Stimulated activated CD8-positive, alpha-beta memory T cell treated with anti-CD3 and anti-CD28 coated beads, Interleukin-7, amount 100 ng/mL, for 1 hour (primary cell): ENCODE data around the gene MSRB1.
"Not testable (repeated sequence)": the region's sequence is repeated elsewhere in the genome, so short reads cannot be mapped to it uniquely, and the experiment has no call there.

Experiments used
- DNase-seq, 2 donors: peaks; one replicate each; pipeline ENCODE4 v3.0.0-alpha.2; 2020; ENCODE audit warnings: low read depth in 2 of 2

MSRB1 gene

GRCh38 chr16:1940273-1941161, 2.5 kb downstream of the MSRB1 start:
- no peak for DNase-seq

- not testable (repeated sequence) for DNase-seq
Measured at GRCh38 chr16:1939833-1940232, 3.2 kb downstream of the MSRB1 start.

GRCh38 chr16:1938910-1939309, 4.1 kb downstream of the MSRB1 start:
- no peak for DNase-seq

- no peak for DNase-seq
Measured at GRCh38 chr16:1938316-1938715, 4.7 kb downstream of the MSRB1 start.

GRCh38 chr16:1936945-1937479, 6.0 kb downstream of the MSRB1 start:
- no peak for DNase-seq

- no peak for DNase-seq
Measured at GRCh38 chr16:1933097-1933661, 9.8 kb downstream of the MSRB1 start.

GRCh38 chr16:1932050-1933028, 10.7 kb downstream of the MSRB1 start:
- DNase-seq = no peak

- DNase-seq = no peak
Measured at GRCh38 chr16:1930338-1930720, 12.7 kb downstream of the MSRB1 start.

GRCh38 chr16:1929578-1930337, 13.2 kb downstream of the MSRB1 start:
- DNase-seq = peak; percentile 86 to 89

- no peak for DNase-seq
Measured at GRCh38 chr16:1929105-1929504, 13.9 kb downstream of the MSRB1 start.

- no peak for DNase-seq
Measured at GRCh38 chr16:1926271-1926670, 16.7 kb downstream of the MSRB1 start.

GRCh38 chr16:1924095-1924494, 18.9 kb downstream of the MSRB1 start:
- DNase-seq = no peak

GRCh38 chr16:1923299-1924034, 19.5 kb downstream of the MSRB1 start:
- DNase-seq = no peak

GRCh38 chr16:1922357-1922756, 20.6 kb downstream of the MSRB1 start:
- no peak for DNase-seq

- no peak for DNase-seq
Measured at GRCh38 chr16:1920727-1921171, 22.2 kb downstream of the MSRB1 start.

GRCh38 chr16:1920122-1920521, 22.9 kb downstream of the MSRB1 start:
- DNase-seq = not testable (repeated sequence)

GRCh38 chr16:1919327-1919998, 23.5 kb downstream of the MSRB1 start:
- no peak for DNase-seq

GRCh38 chr16:1918351-1919326, 24.4 kb downstream of the MSRB1 start, which contains the start of gene HS3ST6:
Gene HS3ST6 (minus strand): TSS chr16:1918415. CDS start chr16:1918323, 92 bp downstream.
- no peak for DNase-seq
